HepG2 (cell line): ENCODE measurements around the gene TEF. TPM values are rescaled to one million over a fixed set of nuclear protein-coding genes. Genes with fewer than 3 reads are reported as not detected.
A peak's percentile ranks its signal among the peaks of the same experiment; 100 is the strongest.

Experiments used
- AGO1 ChIP-seq: fragments of 200-400 bp; formaldehyde crosslinking; IDR thresholded peaks from 2 replicates; pipeline ENCODE4 v1.6.1; 2017; ENCODE audit warnings: mild to moderate bottlenecking, low read depth, low read length, moderate library complexity; ENCODE audit not compliant: poor library complexity, severe bottlenecking
- ATM ChIP-seq: fragments of 450-650 bp; IDR thresholded peaks from 2 replicates; pipeline ENCODE4 v1.7.1; 2017; ENCODE audit warnings: mild to moderate bottlenecking, borderline replicate concordance
- GATAD1 ChIP-seq: IDR thresholded peaks from 2 replicates; pipeline ENCODE4 v1.6.1; 2016; ENCODE audit warnings: missing genetic modification reagents, missing compliant biosample characterization
- ISL2 ChIP-seq: sonication (generic); formaldehyde crosslinking; IDR thresholded peaks from 2 replicates; pipeline ENCODE4 v1.5.0; 2020; ENCODE audit warnings: missing genetic modification reagents
- KAT7 ChIP-seq: IDR thresholded peaks from 2 replicates; pipeline ENCODE4 v1.6.1; 2018; ENCODE audit warnings: borderline replicate concordance, missing compliant biosample characterization
- KDM2A ChIP-seq: sonication (generic); formaldehyde crosslinking; IDR thresholded peaks from 2 replicates; pipeline ENCODE4 v1.4.0; 2020; ENCODE audit warnings: low read depth, missing genetic modification reagents, borderline replicate concordance
- KMT2B ChIP-seq: IDR thresholded peaks from 2 replicates; pipeline ENCODE4 v1.6.1; 2016; ENCODE audit warnings: missing genetic modification reagents, missing compliant biosample characterization
- MED13 ChIP-seq: sonication (generic); formaldehyde crosslinking; IDR thresholded peaks from 2 replicates; pipeline ENCODE4 v1.5.0; 2020; ENCODE audit warnings: missing genetic modification reagents
- NR2F2 ChIP-seq: IDR thresholded peaks from 2 replicates; pipeline ENCODE4 v1.6.1; 2012; ENCODE audit warnings: low read depth, inconsistent platforms, borderline replicate concordance
- RXRA ChIP-seq: sonication (generic); formaldehyde crosslinking; IDR thresholded peaks from 2 replicates; pipeline ENCODE4 v1.5.1; 2020; ENCODE audit warnings: missing genetic modification reagents
- SAP130 ChIP-seq: IDR thresholded peaks from 2 replicates; pipeline ENCODE4 v1.6.1; 2016; ENCODE audit warnings: low read depth
- SP4 ChIP-seq: sonication (generic); formaldehyde crosslinking; IDR thresholded peaks from 2 replicates; pipeline ENCODE4 v1.8.1; 2023; ENCODE audit warnings: mild to moderate bottlenecking, missing genetic modification reagents
- SRSF4 ChIP-seq: fragments of 200-400 bp; formaldehyde crosslinking; IDR thresholded peaks from one replicate; pipeline ENCODE4 v1.6.1; 2018; ENCODE audit warnings: mild to moderate bottlenecking, low read depth, low read length, moderate library complexity; ENCODE audit not compliant: poor library complexity, severe bottlenecking
- TMF1 ChIP-seq: sonication (generic); formaldehyde crosslinking; IDR thresholded peaks from 2 replicates; pipeline ENCODE4 v1.8.1; 2022; ENCODE audit warnings: low read depth, missing genetic modification reagents
- ZFP37 ChIP-seq: sonication (generic); formaldehyde crosslinking; IDR thresholded peaks from 2 replicates; pipeline ENCODE4 v1.4.0; 2020; ENCODE audit warnings: missing genetic modification reagents, borderline replicate concordance
- ZNF138 ChIP-seq: sonication (generic); formaldehyde crosslinking; IDR thresholded peaks from 2 replicates; pipeline ENCODE4 v1.5.0; 2020; ENCODE audit warnings: mild to moderate bottlenecking, low read depth, missing genetic modification reagents
- ZNF17 ChIP-seq: sonication (generic); formaldehyde crosslinking; IDR thresholded peaks from 2 replicates; pipeline ENCODE4 v1.5.0; 2020; ENCODE audit warnings: mild to moderate bottlenecking, missing genetic modification reagents
- ZNF180 ChIP-seq: sonication (generic); formaldehyde crosslinking; IDR thresholded peaks from 2 replicates; pipeline ENCODE4 v1.4.0; 2020; ENCODE audit warnings: low read depth, missing genetic modification reagents, borderline replicate concordance
- ZNF451 ChIP-seq: sonication (generic); formaldehyde crosslinking; IDR thresholded peaks from 2 replicates; pipeline ENCODE4 v1.5.0; 2020; ENCODE audit warnings: mild to moderate bottlenecking, missing genetic modification reagents
- ZNF557 ChIP-seq: sonication (generic); formaldehyde crosslinking; IDR thresholded peaks from 2 replicates; pipeline ENCODE4 v1.4.0; 2020; ENCODE audit warnings: missing genetic modification reagents
- ZNF598 ChIP-seq: sonication (generic); formaldehyde crosslinking; IDR thresholded peaks from 2 replicates; pipeline ENCODE4 v1.5.1; 2020; ENCODE audit warnings: mild to moderate bottlenecking, missing genetic modification reagents, borderline replicate concordance
- ZSCAN9 ChIP-seq: IDR thresholded peaks from 2 replicates; pipeline ENCODE4 v1.6.1; 2016; ENCODE audit warnings: borderline replicate concordance
- polyA plus RNA-seq, 8 experiments: library from polyadenylated mRNA; depleted of rRNA in 3 of 8; stranded (reverse) in 7 of 8; unstranded in 1 of 8; fragments of >200 nt; fragmentation: Illumina TruSeq in 4 of 8; extraction: Trizol in 4 of 8; gene quantifications; 2 replicates each; pipeline versions ENCODE4 v1.2.1 to v1.2.3, GENCODE V29; 2011 to 2016; ENCODE audit warnings: low read depth in 4 of 8, missing spikeins in 1 of 8, mixed read lengths in 1 of 8; ENCODE audit not compliant: insufficient read depth in 1 of 8
- total RNA-seq, 5 experiments: library from RNA; depleted of rRNA; stranded (reverse); fragments of >200 nt; fragmentation: Illumina TruSeq; extraction: Trizol; gene quantifications; 2 replicates each; pipeline ENCODE4 v1.2.3, GENCODE V29; 2016; ENCODE audit warnings: low read depth in 1 of 5
- TF ChIP-seq, protein P1 (sequence below): sonication (generic); formaldehyde crosslinking; IDR thresholded peaks from 2 replicates; pipeline ENCODE4 v1.4.0; 2020; ENCODE audit warnings: missing genetic modification reagents
- TF ChIP-seq, protein P2 (sequence below): sonication (generic); formaldehyde crosslinking; IDR thresholded peaks from 2 replicates; pipeline ENCODE4 v1.5.0; 2020; ENCODE audit warnings: missing genetic modification reagents
- TF ChIP-seq, protein P3 (sequence below): IDR thresholded peaks from 2 replicates; pipeline ENCODE4 v1.6.1; 2016; ENCODE audit warnings: control low read depth
- TF ChIP-seq, protein P4 (sequence below): sonication (generic); formaldehyde crosslinking; IDR thresholded peaks from 2 replicates; pipeline ENCODE4; 2020; ENCODE audit warnings: missing genetic modification reagents, mild to moderate bottlenecking, borderline replicate concordance

The TEF gene
- total and polyA plus RNA-seq, 2 of the 13 experiments (the other 11 are each of a cell fraction or from before 2014, with no cell fraction given): 7.6 to 11.2 TPM

DNA sequence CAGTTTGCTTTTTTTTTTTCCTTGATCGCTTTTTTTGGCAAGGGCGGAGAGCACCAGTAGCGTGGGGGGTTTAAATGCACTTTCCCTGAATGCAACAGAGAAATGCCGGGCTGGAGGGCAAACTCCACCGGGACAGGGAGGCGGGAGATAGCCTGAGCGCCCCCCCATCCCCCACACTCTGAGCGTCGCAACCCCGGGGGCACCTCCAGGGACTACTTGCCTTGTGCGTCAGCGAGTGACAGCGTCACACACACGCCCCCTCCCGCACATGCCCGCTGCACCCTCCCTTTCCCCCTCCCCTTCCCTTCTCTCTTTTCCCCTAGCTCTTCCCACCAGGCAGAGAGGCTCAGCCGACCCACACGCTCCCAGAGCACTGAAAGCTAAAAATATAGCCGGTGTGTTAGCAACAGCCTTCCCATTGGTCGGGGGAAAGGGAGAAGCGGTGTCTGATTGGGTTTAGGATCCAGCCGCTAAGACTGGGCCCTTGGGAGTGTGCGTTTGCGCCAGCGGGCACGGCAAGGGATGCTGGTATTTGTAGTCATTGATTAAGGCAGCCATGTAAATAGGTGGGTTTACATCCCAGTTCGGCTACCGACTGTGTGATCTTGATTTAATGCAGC lies 66.6 kb downstream of the TEF start (continued):
- TF ChIP-seq ZNF138 (CRISPR knock-in tag): peak; percentile 19; the same call in 1 of the 2 replicates
- TF ChIP-seq ZNF451 (CRISPR knock-in tag): no peak
- TF ChIP-seq KAT7 (CRISPR knock-in tag): no peak
- TF ChIP-seq KDM2A (CRISPR knock-in tag): peak; percentile 90
- TF ChIP-seq GATAD1: peak; percentile 73
- no peak for TF ChIP-seq ISL2 (CRISPR knock-in tag)
- no peak for TF ChIP-seq ATM
- TF ChIP-seq ZNF180 (CRISPR knock-in tag): no peak
- TF ChIP-seq ZSCAN9 (CRISPR knock-in tag): peak; percentile 78
- 0 out of 2 replicates have a peak, but pooled peaks have one; percentile 17 for TF ChIP-seq TMF1 (CRISPR knock-in tag)
- no peak for TF ChIP-seq MED13 (CRISPR knock-in tag)
- peak; percentile 95 for TF ChIP-seq SAP130
- peak; percentile 83; the same call in 1 of the 2 replicates for TF ChIP-seq NR2F2
- no peak for TF ChIP-seq ZNF598 (CRISPR knock-in tag)
- TF ChIP-seq, protein P1, sequence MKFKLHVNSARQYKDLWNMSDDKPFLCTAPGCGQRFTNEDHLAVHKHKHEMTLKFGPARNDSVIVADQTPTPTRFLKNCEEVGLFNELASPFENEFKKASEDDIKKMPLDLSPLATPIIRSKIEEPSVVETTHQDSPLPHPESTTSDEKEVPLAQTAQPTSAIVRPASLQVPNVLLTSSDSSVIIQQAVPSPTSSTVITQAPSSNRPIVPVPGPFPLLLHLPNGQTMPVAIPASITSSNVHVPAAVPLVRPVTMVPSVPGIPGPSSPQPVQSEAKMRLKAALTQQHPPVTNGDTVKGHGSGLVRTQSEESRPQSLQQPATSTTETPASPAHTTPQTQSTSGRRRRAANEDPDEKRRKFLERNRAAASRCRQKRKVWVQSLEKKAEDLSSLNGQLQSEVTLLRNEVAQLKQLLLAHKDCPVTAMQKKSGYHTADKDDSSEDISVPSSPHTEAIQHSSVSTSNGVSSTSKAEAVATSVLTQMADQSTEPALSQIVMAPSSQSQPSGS (CRISPR knock-in tag): peak; percentile 77
- TF ChIP-seq RXRA: peak; percentile 74
- no peak for TF ChIP-seq ZNF557 (CRISPR knock-in tag)
- TF ChIP-seq, protein P2, sequence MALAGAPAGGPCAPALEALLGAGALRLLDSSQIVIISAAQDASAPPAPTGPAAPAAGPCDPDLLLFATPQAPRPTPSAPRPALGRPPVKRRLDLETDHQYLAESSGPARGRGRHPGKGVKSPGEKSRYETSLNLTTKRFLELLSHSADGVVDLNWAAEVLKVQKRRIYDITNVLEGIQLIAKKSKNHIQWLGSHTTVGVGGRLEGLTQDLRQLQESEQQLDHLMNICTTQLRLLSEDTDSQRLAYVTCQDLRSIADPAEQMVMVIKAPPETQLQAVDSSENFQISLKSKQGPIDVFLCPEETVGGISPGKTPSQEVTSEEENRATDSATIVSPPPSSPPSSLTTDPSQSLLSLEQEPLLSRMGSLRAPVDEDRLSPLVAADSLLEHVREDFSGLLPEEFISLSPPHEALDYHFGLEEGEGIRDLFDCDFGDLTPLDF (CRISPR knock-in tag): peak; percentile 65; the same call in 1 of the 2 replicates
- TF ChIP-seq ZNF17 (CRISPR knock-in tag): no peak
- TF ChIP-seq SRSF4: no peak
- no peak for TF ChIP-seq AGO1
- peak; percentile 39; the same call in 1 of the 2 replicates for TF ChIP-seq KMT2B (CRISPR knock-in tag)
- TF ChIP-seq, protein P3, sequence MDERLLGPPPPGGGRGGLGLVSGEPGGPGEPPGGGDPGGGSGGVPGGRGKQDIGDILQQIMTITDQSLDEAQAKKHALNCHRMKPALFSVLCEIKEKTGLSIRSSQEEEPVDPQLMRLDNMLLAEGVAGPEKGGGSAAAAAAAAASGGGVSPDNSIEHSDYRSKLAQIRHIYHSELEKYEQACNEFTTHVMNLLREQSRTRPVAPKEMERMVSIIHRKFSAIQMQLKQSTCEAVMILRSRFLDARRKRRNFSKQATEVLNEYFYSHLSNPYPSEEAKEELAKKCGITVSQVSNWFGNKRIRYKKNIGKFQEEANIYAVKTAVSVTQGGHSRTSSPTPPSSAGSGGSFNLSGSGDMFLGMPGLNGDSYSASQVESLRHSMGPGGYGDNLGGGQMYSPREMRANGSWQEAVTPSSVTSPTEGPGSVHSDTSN (CRISPR knock-in tag): 0 out of 2 replicates have a peak, but pooled peaks have one; percentile 38
- TF ChIP-seq, protein P4, sequence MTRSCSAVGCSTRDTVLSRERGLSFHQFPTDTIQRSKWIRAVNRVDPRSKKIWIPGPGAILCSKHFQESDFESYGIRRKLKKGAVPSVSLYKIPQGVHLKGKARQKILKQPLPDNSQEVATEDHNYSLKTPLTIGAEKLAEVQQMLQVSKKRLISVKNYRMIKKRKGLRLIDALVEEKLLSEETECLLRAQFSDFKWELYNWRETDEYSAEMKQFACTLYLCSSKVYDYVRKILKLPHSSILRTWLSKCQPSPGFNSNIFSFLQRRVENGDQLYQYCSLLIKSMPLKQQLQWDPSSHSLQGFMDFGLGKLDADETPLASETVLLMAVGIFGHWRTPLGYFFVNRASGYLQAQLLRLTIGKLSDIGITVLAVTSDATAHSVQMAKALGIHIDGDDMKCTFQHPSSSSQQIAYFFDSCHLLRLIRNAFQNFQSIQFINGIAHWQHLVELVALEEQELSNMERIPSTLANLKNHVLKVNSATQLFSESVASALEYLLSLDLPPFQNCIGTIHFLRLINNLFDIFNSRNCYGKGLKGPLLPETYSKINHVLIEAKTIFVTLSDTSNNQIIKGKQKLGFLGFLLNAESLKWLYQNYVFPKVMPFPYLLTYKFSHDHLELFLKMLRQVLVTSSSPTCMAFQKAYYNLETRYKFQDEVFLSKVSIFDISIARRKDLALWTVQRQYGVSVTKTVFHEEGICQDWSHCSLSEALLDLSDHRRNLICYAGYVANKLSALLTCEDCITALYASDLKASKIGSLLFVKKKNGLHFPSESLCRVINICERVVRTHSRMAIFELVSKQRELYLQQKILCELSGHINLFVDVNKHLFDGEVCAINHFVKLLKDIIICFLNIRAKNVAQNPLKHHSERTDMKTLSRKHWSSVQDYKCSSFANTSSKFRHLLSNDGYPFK (CRISPR knock-in tag): peak; percentile 76; the same call in 1 of the 2 replicates
- TF ChIP-seq ZFP37 (CRISPR knock-in tag): no peak
- TF ChIP-seq SP4 (CRISPR knock-in tag): no peak; the same call in 1 of the 2 replicates
